CD4-positive, CD25-positive, alpha-beta regulatory T cell (primary cell): Measurements from ENCODE around the gene MT1H. TPM values are rescaled to one million over a fixed set of nuclear protein-coding genes. Genes with fewer than 3 reads are reported as not detected.
"Not testable (repeated sequence)": the region's sequence is repeated elsewhere in the genome, so short reads cannot be mapped to it uniquely, and the experiment has no call there.

Source experiments
- ATAC-seq, 2 donors: fragments of 150-1000 bp; cut with Tn5 transposase; one replicate each; pipeline ENCODE4 v1.10.0; 2021; ENCODE audit warnings: low read depth in 2 of 2, moderate number of reproducible peaks in 2 of 2, moderate library complexity in 1 of 2
- DNase-seq, 3 donors: peaks; one replicate each; pipeline versions ENCODE4 v3.0.0 to v3.0.0-alpha.2; 2012 to 2022; ENCODE audit warnings: mixed read lengths in 1 of 3
- H3K27ac ChIP-seq: one replicate; pipeline ENCODE4 v1.7.0; 2013; ENCODE audit warnings: mild to moderate bottlenecking, low read length; ENCODE audit not compliant: insufficient read depth, poor library complexity, severe bottlenecking
- H3K27me3 ChIP-seq: one replicate; pipeline ENCODE4 v1.7.0; 2013; ENCODE audit warnings: low read length; ENCODE audit not compliant: control insufficient read depth, insufficient read depth
- H3K36me3 ChIP-seq: one replicate; pipeline ENCODE4 v1.7.0; 2013; ENCODE audit warnings: mild to moderate bottlenecking, low read length, moderate library complexity; ENCODE audit not compliant: control insufficient read depth, insufficient read depth
- H3K4me1 ChIP-seq: 2 replicates; pipeline ENCODE4 v1.7.0; 2013; ENCODE audit warnings: mild to moderate bottlenecking, low read length; ENCODE audit not compliant: insufficient read depth, control insufficient read depth, poor library complexity, severe bottlenecking
- H3K4me3 ChIP-seq: one replicate; pipeline ENCODE4 v1.7.0; 2013; ENCODE audit warnings: low read depth, mild to moderate bottlenecking, low read length, moderate library complexity
- H3K9me3 ChIP-seq, 2 experiments: 1 replicate in 1 of 2; 2 replicates in 1 of 2; pipeline ENCODE4 v1.7.0; 2013; ENCODE audit warnings: low read length in 2 of 2, mild to moderate bottlenecking in 1 of 2, moderate library complexity in 1 of 2; ENCODE audit not compliant: control insufficient read depth in 2 of 2
- H3K27ac Mint-ChIP-seq, 3 donors: one replicate each; pipeline ENCODE4 v1.8.0; 2020 to 2022; ENCODE audit warnings: mild to moderate bottlenecking in 3 of 3, mixed read lengths in 3 of 3, moderate library complexity in 2 of 3
- H3K27me3 Mint-ChIP-seq: one replicate; pipeline ENCODE4 v1.8.0; 2022; ENCODE audit warnings: mild to moderate bottlenecking, mixed read lengths
- H3K36me3 Mint-ChIP-seq: one replicate; pipeline ENCODE4 v1.8.0; 2020; ENCODE audit warnings: mixed read lengths
- H3K4me1 Mint-ChIP-seq, 4 donors: one replicate each; pipeline ENCODE4 v1.8.0; 2020 to 2022; ENCODE audit warnings: mixed read lengths in 4 of 4, mild to moderate bottlenecking in 1 of 4
- H3K4me3 Mint-ChIP-seq, 4 donors: one replicate each; pipeline ENCODE4 v1.8.0; 2020 to 2022; ENCODE audit warnings: mild to moderate bottlenecking in 4 of 4, mixed read lengths in 4 of 4, moderate library complexity in 3 of 4
- H3K9me3 Mint-ChIP-seq, 7 donors: one replicate each; pipeline ENCODE4 v1.8.0; 2020 to 2022; ENCODE audit warnings: mixed read lengths in 7 of 7, mild to moderate bottlenecking in 3 of 7, moderate library complexity in 2 of 7
- polyA plus RNA-seq, 4 donors: library from polyadenylated mRNA; unstranded; fragments of 300-500 nt; fragmentation: Illumina TruSeq; gene quantifications; one replicate each; pipeline ENCODE4 v1.2.3, GENCODE V29; 2021
- total RNA-seq: library from RNA; stranded (reverse); gene quantifications from one replicate; pipeline ENCODE4 v1.2.3, GENCODE V29; 2022

Gene MT1H
- total and polyA plus RNA-seq, 5 donors from 2014 or later: not detected

- H3K27ac Mint-ChIP-seq, H3K9me3 ChIP-seq, H3K4me1 ChIP-seq, DNase-seq, H3K27me3 ChIP-seq, H3K27ac ChIP-seq, H3K4me1 Mint-ChIP-seq, H3K4me3 ChIP-seq, H3K9me3 Mint-ChIP-seq, H3K4me3 Mint-ChIP-seq, H3K36me3 Mint-ChIP-seq, H3K36me3 ChIP-seq, ATAC-seq: not testable (repeated sequence)
- peaks cover 10% of the 10 kb centered on the region for H3K27me3 Mint-ChIP-seq
Measured at GRCh38 chr16:56717532-56717931, 47.9 kb downstream of the MT1H start.

Other genes starting within 250 kb of the MT1H start
- gene AMFR, start 244.3 kb upstream of the MT1H start, total RNA-seq: 77.3 TPM
- 10 to 100 TPM; 21.1 to 60.4 (median 44.0) TPM for gene AMFR, start 244.3 kb upstream of the MT1H start, polyA plus RNA-seq
- 111 TPM for gene NUDT21, start 218.5 kb upstream of the MT1H start, total RNA-seq
- 100 to 1,000 TPM in 3 of 4 donors, 10 to 100 TPM in 1; 91.9 to 128 (median 104) TPM for gene NUDT21, start 218.5 kb upstream of the MT1H start, polyA plus RNA-seq
- 22.7 TPM for gene OGFOD1, start 218.3 kb upstream of the MT1H start, total RNA-seq
- gene OGFOD1, start 218.3 kb upstream of the MT1H start, polyA plus RNA-seq: 10 to 100 TPM; 80.9 to 96.4 (median 85.7) TPM
- gene BBS2, start 149.8 kb upstream of the MT1H start, total RNA-seq: 46.5 TPM
- 10 to 100 TPM; 24.8 to 39.2 (median 33.6) TPM for gene BBS2, start 149.8 kb upstream of the MT1H start, polyA plus RNA-seq
- gene MT4, start 104.7 kb upstream of the MT1H start, total RNA-seq: not detected
- gene MT4, start 104.7 kb upstream of the MT1H start, polyA plus RNA-seq: not detected
- gene MT3, start 80.3 kb upstream of the MT1H start, total RNA-seq: not detected
- 1 to 10 TPM in 1 of 4 donors, not detected in 3; 1.2 TPM for gene MT3, start 80.3 kb upstream of the MT1H start, polyA plus RNA-seq
- gene MT2A, start 61.2 kb upstream of the MT1H start, total RNA-seq: 110 TPM
- 100 to 1,000 TPM; 103 to 444 (median 261) TPM for gene MT2A, start 61.2 kb upstream of the MT1H start, polyA plus RNA-seq
- gene MT1E, start 44.0 kb upstream of the MT1H start, total RNA-seq: 10.4 TPM
- gene MT1E, start 44.0 kb upstream of the MT1H start, polyA plus RNA-seq: 10 to 100 TPM in 3 of 4 donors, 1 to 10 TPM in 1; 5.6 to 86.9 (median 24.7) TPM
- gene MT1M, start 37.2 kb upstream of the MT1H start, total RNA-seq: not detected
- not detected for gene MT1M, start 37.2 kb upstream of the MT1H start, polyA plus RNA-seq
- not detected for gene MT1A, start 31.1 kb upstream of the MT1H start, total RNA-seq
- not detected for gene MT1A, start 31.1 kb upstream of the MT1H start, polyA plus RNA-seq
- gene MT1B, start 17.9 kb upstream of the MT1H start, total RNA-seq: not detected
- gene MT1B, start 17.9 kb upstream of the MT1H start, polyA plus RNA-seq: not detected
- 6.8 TPM for gene MT1F, start 11.9 kb upstream of the MT1H start, total RNA-seq
- gene MT1F, start 11.9 kb upstream of the MT1H start, polyA plus RNA-seq: 10 to 100 TPM; 26.0 to 88.5 (median 37.1) TPM
- not detected for gene MT1G, start 1.7 kb upstream of the MT1H start, total RNA-seq
- gene MT1G, start 1.7 kb upstream of the MT1H start, polyA plus RNA-seq: not detected
- gene MT1X, start 12.7 kb downstream of the MT1H start, total RNA-seq: 20.2 TPM
- gene MT1X, start 12.7 kb downstream of the MT1H start, polyA plus RNA-seq: 100 to 1,000 TPM; 125 to 231 (median 159) TPM
- gene NUP93, start 60.3 kb downstream of the MT1H start, total RNA-seq: 66.8 TPM
- gene NUP93, start 60.3 kb downstream of the MT1H start, polyA plus RNA-seq: 10 to 100 TPM; 55.0 to 92.7 (median 79.4) TPM
- not detected for gene SLC12A3, start 195.4 kb downstream of the MT1H start, total RNA-seq
- not detected for gene SLC12A3, start 195.4 kb downstream of the MT1H start, polyA plus RNA-seq